ENCODE data around the gene PNLIPRP1. TPM values are rescaled to one million over a fixed set of nuclear protein-coding genes. Genes with fewer than 3 reads are reported as not detected.

Gene PNLIPRP1
- total and polyA plus RNA-seq, 2 donors: 0.02 TPM; not detected in 1

DNA sequence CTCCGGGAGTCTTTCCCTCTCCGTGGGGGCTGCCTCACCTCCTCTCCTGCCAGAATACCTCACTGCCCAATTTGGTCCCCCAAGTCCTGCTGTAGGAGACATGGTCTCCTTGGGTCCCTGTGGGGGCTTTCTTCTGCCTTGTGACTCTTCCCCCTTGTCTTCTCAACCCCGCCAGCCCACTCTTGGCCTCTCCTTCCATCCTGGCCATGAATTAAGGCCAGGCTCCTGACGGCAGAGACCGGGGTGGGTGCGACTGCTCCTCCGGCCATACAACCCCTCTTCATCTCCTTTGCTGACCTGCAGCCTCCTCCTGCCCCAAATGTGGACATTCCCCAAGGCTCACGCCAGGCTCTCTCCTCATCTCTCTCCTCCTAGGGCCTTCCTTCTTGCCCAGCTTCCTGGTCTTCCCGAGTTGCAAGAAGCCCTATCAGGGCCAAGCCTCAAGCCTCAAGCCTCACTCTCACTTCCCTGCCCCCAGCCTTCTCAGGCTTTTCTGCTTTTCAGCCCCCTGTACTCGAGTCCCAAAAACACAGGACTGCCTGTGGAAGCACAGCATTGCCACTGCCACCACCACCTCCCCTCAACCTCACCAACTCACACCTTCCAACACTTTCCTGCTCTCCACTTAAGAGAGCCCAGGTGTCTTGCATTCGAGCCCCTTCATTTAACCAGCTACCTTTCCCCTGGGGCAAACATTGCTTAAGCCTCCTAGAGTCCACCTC lies 31.3 kb downstream of the PNLIPRP1 start:
- Histone ChIP-seq H3K9me3 (ENCODE audit: control insufficient read depth in 2 of 2, insufficient read depth in 1 of 2, low read length in 1 of 2) (no peaks in the 10 kb centered on the region), H3K27ac (ENCODE audit: low read depth in 1 of 2, low read length in 1 of 2) (no peak overlapping the region), H3K4me1 (ENCODE audit: control insufficient read depth in 2 of 2, insufficient read depth in 2 of 2, low read length in 2 of 2) (no peaks in the 10 kb centered on the region), H3K36me3 (ENCODE audit: control insufficient read depth in 2 of 2, insufficient read depth in 2 of 2, low read length in 1 of 2) (no peaks in the 10 kb centered on the region), H3K4me3 (ENCODE audit: low read length in 2 of 2) (no peak overlapping the region), H3K27me3 (ENCODE audit: control insufficient read depth in 2 of 2, insufficient read depth in 1 of 2, low read length in 1 of 2) (peaks cover 0 to 8% of the 10 kb centered on the region in 2 donors)
- DNase-seq (ENCODE audit: low read depth in 6 of 9, low spot score in 9 of 9): no peak
- WGBS: 86% methylated on average over 11 of the region's 11 CpGs

- no peak overlapping the region for H3K27ac ChIP-seq (ENCODE audit: low read depth in 1 of 2, low read length in 1 of 2)
- H3K4me3 ChIP-seq (ENCODE audit: low read length in 2 of 2): no peak overlapping the region
- peaks cover 10 to 29% of the 10 kb centered on the region in 2 donors for H3K27me3 ChIP-seq (ENCODE audit: control insufficient read depth in 2 of 2, insufficient read depth in 1 of 2, low read length in 1 of 2)
- no peak for DNase-seq (ENCODE audit: low read depth in 6 of 9, low spot score in 9 of 9)
- WGBS: 93% methylated on average over 7 of the region's 7 CpGs
- no peaks in the 10 kb centered on the region for H3K36me3 ChIP-seq (ENCODE audit: control insufficient read depth in 2 of 2, insufficient read depth in 2 of 2, low read length in 1 of 2)
- no peaks in the 10 kb centered on the region for H3K4me1 ChIP-seq (ENCODE audit: control insufficient read depth in 2 of 2, insufficient read depth in 2 of 2, low read length in 2 of 2)
- no peaks in the 10 kb centered on the region for H3K9me3 ChIP-seq (ENCODE audit: control insufficient read depth in 2 of 2, insufficient read depth in 1 of 2, low read length in 1 of 2)
These were observed 35.1 kb downstream of the PNLIPRP1 start for GRCh38 chr10:116625845-116626244.

GRCh38 chr10:116626815-116627214 lies 36.1 kb downstream of the PNLIPRP1 start:
- H3K27me3 ChIP-seq (ENCODE audit: control insufficient read depth in 2 of 2, insufficient read depth in 1 of 2, low read length in 1 of 2): peaks cover 10 to 29% of the 10 kb centered on the region in 2 donors

GRCh38 chr10:116627386-116627933 lies 36.7 kb downstream of the PNLIPRP1 start:
- H3K4me1 ChIP-seq (ENCODE audit: control insufficient read depth in 2 of 2, insufficient read depth in 2 of 2, low read length in 2 of 2): no peaks in the 10 kb centered on the region
- H3K36me3 ChIP-seq (ENCODE audit: control insufficient read depth in 2 of 2, insufficient read depth in 2 of 2, low read length in 1 of 2): no peaks in the 10 kb centered on the region
- peaks cover 10 to 29% of the 10 kb centered on the region in 2 donors for H3K27me3 ChIP-seq (ENCODE audit: control insufficient read depth in 2 of 2, insufficient read depth in 1 of 2, low read length in 1 of 2)
- 6% methylated on average over 49 of the region's 49 CpGs for WGBS
- DNase-seq (ENCODE audit: low read depth in 6 of 9, low spot score in 9 of 9): no peak
- no peak overlapping the region for H3K27ac ChIP-seq (ENCODE audit: low read depth in 1 of 2, low read length in 1 of 2)
- H3K4me3 ChIP-seq (ENCODE audit: low read length in 2 of 2): no peak overlapping the region
- H3K9me3 ChIP-seq (ENCODE audit: control insufficient read depth in 2 of 2, insufficient read depth in 1 of 2, low read length in 1 of 2): no peaks in the 10 kb centered on the region

More at GRCh38 chr10:116626815-116627214, 36.1 kb downstream of the PNLIPRP1 start:
- no peak overlapping the region for H3K4me3 ChIP-seq (ENCODE audit: low read length in 2 of 2)
- H3K27ac ChIP-seq (ENCODE audit: low read depth in 1 of 2, low read length in 1 of 2): no peak overlapping the region
- H3K36me3 ChIP-seq (ENCODE audit: control insufficient read depth in 2 of 2, insufficient read depth in 2 of 2, low read length in 1 of 2): no peaks in the 10 kb centered on the region
- 86% methylated on average over 9 of the region's 9 CpGs for WGBS
- no peak for DNase-seq (ENCODE audit: low read depth in 6 of 9, low spot score in 9 of 9)
- no peaks in the 10 kb centered on the region for H3K9me3 ChIP-seq (ENCODE audit: control insufficient read depth in 2 of 2, insufficient read depth in 1 of 2, low read length in 1 of 2)
- H3K4me1 ChIP-seq (ENCODE audit: control insufficient read depth in 2 of 2, insufficient read depth in 2 of 2, low read length in 2 of 2): no peaks in the 10 kb centered on the region

DNA sequence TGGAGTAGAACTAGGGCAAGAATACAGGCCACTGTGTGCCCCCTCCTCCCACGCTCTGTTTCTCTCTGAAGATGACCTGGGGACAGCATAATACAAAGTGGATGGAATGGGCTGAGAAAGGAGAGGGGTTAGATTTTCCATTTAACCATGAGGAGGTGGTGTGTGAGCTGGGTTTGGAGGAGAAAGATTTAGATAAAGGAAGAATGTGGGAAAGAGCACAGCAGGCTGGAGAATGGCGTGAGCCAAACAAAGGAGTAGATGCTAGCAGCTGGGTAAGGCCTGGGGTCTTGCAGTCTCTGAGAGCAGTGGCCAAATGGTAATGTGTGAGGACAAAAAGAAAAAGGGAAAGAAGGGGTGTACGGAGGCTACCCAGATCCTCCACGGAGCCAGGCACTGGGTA lies 38.6 kb downstream of the PNLIPRP1 start:
- DNase-seq (ENCODE audit: low read depth in 6 of 9, low spot score in 9 of 9): no peak
- no peaks in the 10 kb centered on the region for H3K36me3 ChIP-seq (ENCODE audit: control insufficient read depth in 2 of 2, insufficient read depth in 2 of 2, low read length in 1 of 2)
- no peaks in the 10 kb centered on the region for H3K9me3 ChIP-seq (ENCODE audit: control insufficient read depth in 2 of 2, insufficient read depth in 1 of 2, low read length in 1 of 2)
- H3K27ac ChIP-seq (ENCODE audit: low read depth in 1 of 2, low read length in 1 of 2): no peak overlapping the region
- WGBS: 89% methylated on average over 4 of the region's 4 CpGs
- H3K27me3 ChIP-seq (ENCODE audit: control insufficient read depth in 2 of 2, insufficient read depth in 1 of 2, low read length in 1 of 2): peaks cover 10 to 29% of the 10 kb centered on the region in 2 donors
- no peaks in the 10 kb centered on the region for H3K4me1 ChIP-seq (ENCODE audit: control insufficient read depth in 2 of 2, insufficient read depth in 2 of 2, low read length in 2 of 2)
- no peak overlapping the region for H3K4me3 ChIP-seq (ENCODE audit: low read length in 2 of 2)

DNA sequence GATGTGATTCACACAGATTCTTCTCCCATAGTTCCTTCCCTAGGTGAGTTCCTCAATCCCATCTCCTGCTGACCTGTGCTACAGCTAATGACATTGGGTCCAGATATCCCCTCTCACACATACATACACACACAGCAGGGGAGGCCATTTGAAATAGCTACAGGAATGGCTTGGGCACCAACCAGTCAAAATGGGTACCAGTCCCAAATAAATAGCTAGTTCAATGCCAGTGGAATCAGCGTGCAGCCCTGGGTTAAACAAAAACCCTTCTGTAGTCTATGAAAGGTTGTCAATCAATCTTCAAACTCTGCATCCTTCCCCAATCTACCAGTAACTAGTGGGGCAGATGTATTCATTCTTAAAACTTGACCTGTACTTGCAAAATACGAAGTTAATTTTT lies 39.3 kb downstream of the PNLIPRP1 start:
- no peaks in the 10 kb centered on the region for H3K9me3 ChIP-seq (ENCODE audit: control insufficient read depth in 2 of 2, insufficient read depth in 1 of 2, low read length in 1 of 2)
- no peaks in the 10 kb centered on the region for H3K4me1 ChIP-seq (ENCODE audit: control insufficient read depth in 2 of 2, insufficient read depth in 2 of 2, low read length in 2 of 2)
- no peak overlapping the region for H3K4me3 ChIP-seq (ENCODE audit: low read length in 2 of 2)
- no peak overlapping the region for H3K27ac ChIP-seq (ENCODE audit: low read depth in 1 of 2, low read length in 1 of 2)
- H3K36me3 ChIP-seq (ENCODE audit: control insufficient read depth in 2 of 2, insufficient read depth in 2 of 2, low read length in 1 of 2): no peaks in the 10 kb centered on the region
- 91% methylated on average over 2 of the region's 2 CpGs for WGBS
- DNase-seq (ENCODE audit: low read depth in 6 of 9, low spot score in 9 of 9): no peak
- peaks cover 10 to 29% of the 10 kb centered on the region in 2 donors for H3K27me3 ChIP-seq (ENCODE audit: control insufficient read depth in 2 of 2, insufficient read depth in 1 of 2, low read length in 1 of 2)

- H3K9me3 ChIP-seq (ENCODE audit: control insufficient read depth in 2 of 2, insufficient read depth in 1 of 2, low read length in 1 of 2): no peaks in the 10 kb centered on the region
- no peak overlapping the region for H3K27ac ChIP-seq (ENCODE audit: low read depth in 1 of 2, low read length in 1 of 2)
- no peak overlapping the region for H3K4me3 ChIP-seq (ENCODE audit: low read length in 2 of 2)
- DNase-seq (ENCODE audit: low read depth in 6 of 9, low spot score in 9 of 9): no peak
- H3K27me3 ChIP-seq (ENCODE audit: control insufficient read depth in 2 of 2, insufficient read depth in 1 of 2, low read length in 1 of 2): peaks cover 10 to 25% of the 10 kb centered on the region in 2 donors
- WGBS: 94% methylated on average over 6 of the region's 6 CpGs
- no peaks in the 10 kb centered on the region for H3K36me3 ChIP-seq (ENCODE audit: control insufficient read depth in 2 of 2, insufficient read depth in 2 of 2, low read length in 1 of 2)
- H3K4me1 ChIP-seq (ENCODE audit: control insufficient read depth in 2 of 2, insufficient read depth in 2 of 2, low read length in 2 of 2): no peaks in the 10 kb centered on the region
These were observed 41.1 kb downstream of the PNLIPRP1 start for GRCh38 chr10:116631871-116632295.

GRCh38 chr10:116632596-116633215 lies 41.9 kb downstream of the PNLIPRP1 start:
- H3K27me3 ChIP-seq (ENCODE audit: control insufficient read depth in 2 of 2, insufficient read depth in 1 of 2, low read length in 1 of 2): peaks cover 8 to 16% of the 10 kb centered on the region in 2 donors
- no peak for DNase-seq (ENCODE audit: low read depth in 6 of 9, low spot score in 9 of 9)

DNA sequence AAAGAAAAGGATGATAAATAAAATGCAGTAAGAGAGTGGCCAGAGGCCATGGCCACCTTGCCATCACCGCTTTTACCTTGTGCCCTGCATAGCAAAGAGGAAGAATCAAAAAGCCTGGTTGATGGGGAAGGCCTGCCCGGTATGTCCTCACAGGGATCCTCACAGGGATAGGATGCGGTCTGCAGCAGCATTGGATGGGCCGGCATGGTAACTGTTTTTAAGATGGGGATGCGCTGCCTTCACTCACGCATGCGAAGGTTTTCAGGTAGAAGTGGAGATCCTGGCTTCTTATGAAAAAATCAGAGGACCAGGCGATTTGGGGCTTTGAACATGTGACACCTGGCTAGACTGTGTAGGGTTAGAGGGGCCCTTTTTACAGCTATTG lies 42.4 kb downstream of the PNLIPRP1 start:
- no peak overlapping the region for H3K27ac ChIP-seq (ENCODE audit: low read depth in 1 of 2, low read length in 1 of 2)
- H3K9me3 ChIP-seq (ENCODE audit: control insufficient read depth in 2 of 2, insufficient read depth in 1 of 2, low read length in 1 of 2): no peaks in the 10 kb centered on the region
- H3K36me3 ChIP-seq (ENCODE audit: control insufficient read depth in 2 of 2, insufficient read depth in 2 of 2, low read length in 1 of 2): no peaks in the 10 kb centered on the region
- DNase-seq (ENCODE audit: low read depth in 6 of 9, low spot score in 9 of 9): no peak
- 95% methylated on average over 8 of the region's 8 CpGs for WGBS
- no peaks in the 10 kb centered on the region for H3K4me1 ChIP-seq (ENCODE audit: control insufficient read depth in 2 of 2, insufficient read depth in 2 of 2, low read length in 2 of 2)
- peaks cover 3 to 12% of the 10 kb centered on the region in 2 donors for H3K27me3 ChIP-seq (ENCODE audit: control insufficient read depth in 2 of 2, insufficient read depth in 1 of 2, low read length in 1 of 2)
- H3K4me3 ChIP-seq (ENCODE audit: low read length in 2 of 2): no peak overlapping the region

More at GRCh38 chr10:116632596-116633215, 41.9 kb downstream of the PNLIPRP1 start:
- 95% methylated on average over 17 of the region's 17 CpGs for WGBS
- Histone ChIP-seq H3K36me3 (ENCODE audit: control insufficient read depth in 2 of 2, insufficient read depth in 2 of 2, low read length in 1 of 2) (no peaks in the 10 kb centered on the region), H3K4me3 (ENCODE audit: low read length in 2 of 2) (no peak overlapping the region), H3K4me1 (ENCODE audit: control insufficient read depth in 2 of 2, insufficient read depth in 2 of 2, low read length in 2 of 2) (no peaks in the 10 kb centered on the region), H3K9me3 (ENCODE audit: control insufficient read depth in 2 of 2, insufficient read depth in 1 of 2, low read length in 1 of 2) (no peaks in the 10 kb centered on the region), H3K27ac (ENCODE audit: low read depth in 1 of 2, low read length in 1 of 2) (no peak overlapping the region)

Data from thymus (tissue), 11 donors.